Trophoblast cell (in vitro differentiated cells and primary cell): ENCODE data around the gene RPN2.

Experiments
- DNase-seq, 2 donors: peaks; one replicate each; pipeline ENCODE4 v3.0.0-alpha.2; 2016
- H2AFZ ChIP-seq: 2 replicates; pipeline ENCODE4 v1.6.1; 2013; ENCODE audit warnings: low read length, moderate library complexity, mild to moderate bottlenecking; ENCODE audit not compliant: insufficient read depth, poor library complexity
- H2AK5ac ChIP-seq: 2 replicates; pipeline ENCODE4 v1.6.1; 2013; ENCODE audit warnings: mild to moderate bottlenecking, low read length
- H2BK120ac ChIP-seq: 2 replicates; pipeline ENCODE4 v1.6.1; 2013; ENCODE audit warnings: low read length, mild to moderate bottlenecking, moderate library complexity; ENCODE audit not compliant: insufficient read depth, poor library complexity
- H2BK12ac ChIP-seq: 2 replicates; pipeline ENCODE4 v1.6.1; 2013; ENCODE audit warnings: mild to moderate bottlenecking, low read length, moderate library complexity
- H2BK5ac ChIP-seq: 2 replicates; pipeline ENCODE4 v1.6.1; 2013; ENCODE audit warnings: low read length, low read depth, moderate library complexity, mild to moderate bottlenecking; ENCODE audit not compliant: poor library complexity
- H3K14ac ChIP-seq: 2 replicates; pipeline ENCODE4 v1.6.1; 2013; ENCODE audit warnings: mild to moderate bottlenecking, low read length
- H3K18ac ChIP-seq: 2 replicates; pipeline ENCODE4 v1.6.1; 2013; ENCODE audit warnings: mild to moderate bottlenecking, low read length
- H3K23ac ChIP-seq: 2 replicates; pipeline ENCODE4 v1.6.1; 2013; ENCODE audit warnings: low read length
- H3K27ac ChIP-seq: 2 replicates; pipeline ENCODE4 v1.5.1; 2013; ENCODE audit warnings: low read depth, mild to moderate bottlenecking, inconsistent platforms, low read length, moderate library complexity
- H3K27me3 ChIP-seq: 2 replicates; pipeline ENCODE4 v1.6.1; 2013; ENCODE audit warnings: inconsistent platforms, mild to moderate bottlenecking, low read length, moderate library complexity; ENCODE audit not compliant: insufficient read depth
- H3K36me3 ChIP-seq, 2 experiments: 1 replicate in 1 of 2; 2 replicates in 1 of 2; pipeline ENCODE4 v1.6.1; 2013; ENCODE audit warnings: low read length in 2 of 2, mild to moderate bottlenecking in 2 of 2, moderate library complexity in 1 of 2; ENCODE audit not compliant: insufficient read depth in 2 of 2, control insufficient read depth in 1 of 2
- H3K4ac ChIP-seq: 2 replicates; pipeline ENCODE4 v1.6.1; 2013; ENCODE audit warnings: low read depth, mild to moderate bottlenecking, low read length, moderate library complexity
- H3K4me1 ChIP-seq, 2 experiments: 1 replicate in 1 of 2; 2 replicates in 1 of 2; pipeline ENCODE4 v1.6.1; 2013; ENCODE audit warnings: low read length in 2 of 2, mild to moderate bottlenecking in 2 of 2, moderate library complexity in 1 of 2; ENCODE audit not compliant: insufficient read depth in 2 of 2, control insufficient read depth in 1 of 2
- H3K4me2 ChIP-seq: 2 replicates; pipeline ENCODE4 v1.6.1; 2013; ENCODE audit warnings: inconsistent platforms, mild to moderate bottlenecking, low read length, moderate library complexity
- H3K4me3 ChIP-seq: 2 replicates; pipeline ENCODE4 v1.5.1; 2013; ENCODE audit warnings: mild to moderate bottlenecking, low read depth, low read length, inconsistent platforms
- H3K79me1 ChIP-seq: one replicate; pipeline ENCODE4 v1.6.1; 2013; ENCODE audit warnings: low read length
- H3K79me2 ChIP-seq: 2 replicates; pipeline ENCODE4 v1.6.1; 2013; ENCODE audit warnings: low read length, mild to moderate bottlenecking; ENCODE audit not compliant: control insufficient read depth, insufficient read depth, poor library complexity
- H3K9ac ChIP-seq: 2 replicates; pipeline ENCODE4 v1.6.1; 2013; ENCODE audit warnings: mild to moderate bottlenecking, low read length
- H3K9me3 ChIP-seq: 2 replicates; pipeline ENCODE4 v1.6.1; 2013; ENCODE audit warnings: low read depth, mild to moderate bottlenecking, control low read depth, inconsistent platforms, low read length; ENCODE audit not compliant: insufficient read depth
- H4K12ac ChIP-seq: 2 replicates; pipeline ENCODE4 v1.6.1; 2013; ENCODE audit warnings: low read depth, mild to moderate bottlenecking, low read length, moderate library complexity
- H4K8ac ChIP-seq: 2 replicates; pipeline ENCODE4 v1.6.1; 2013; ENCODE audit warnings: low read depth, mild to moderate bottlenecking, low read length, moderate library complexity
- H4K91ac ChIP-seq: one replicate; pipeline ENCODE4 v1.6.1; 2013; ENCODE audit warnings: low read depth, mild to moderate bottlenecking, low read length, moderate library complexity
- WGBS: extraction: QIAGEN DNeasy Blood & Tissue Kit; methylation state at CpG from one replicate; pipeline ENCODE4 v1.1.7; 2013; ENCODE audit warnings: missing lambda C conversion rate; ENCODE audit not compliant: insufficient read length, insufficient coverage; ENCODE audit errors: extremely low coverage; 5-methylcytosine and 5-hydroxymethylcytosine counted together

The RPN2 gene

GRCh38 chr20:37205794-37206193 is 26.7 kb downstream of the RPN2 start:
- Histone ChIP-seq H3K23ac (no peak overlapping the region), H3K14ac (no peak overlapping the region), H3K79me1 (peaks cover 3% of the 10 kb centered on the region), H3K36me3 (peaks cover 41 to 59% of the 10 kb centered on the region in 2 experiments), H3K4me3 (no peak overlapping the region), H3K4me1 (no peaks in the 10 kb centered on the region), H2BK5ac (no peak overlapping the region), H3K4ac (no peak overlapping the region), H4K12ac (no peak overlapping the region), H2AK5ac (no peak overlapping the region), H3K4me2 (no peak overlapping the region), H4K91ac (no peak overlapping the region), H4K8ac (no peak overlapping the region), H3K27me3 (no peaks in the 10 kb centered on the region), H3K9me3 (no peaks in the 10 kb centered on the region), H3K9ac (no peak overlapping the region), H3K79me2 (no peaks in the 10 kb centered on the region), H2BK12ac (no peak overlapping the region), H3K27ac (no peak overlapping the region), H2AFZ (no peak overlapping the region), H2BK120ac (no peak overlapping the region), H3K18ac (no peak overlapping the region)
- no CpG with 5 or more reads among the region's 2 CpGs for WGBS
- no peak for DNase-seq

- H2AK5ac ChIP-seq, result no peak overlapping the region
- no peaks in the 10 kb centered on the region for H3K79me2 ChIP-seq
- H3K27me3 ChIP-seq, result no peaks in the 10 kb centered on the region
- no peak overlapping the region for H3K4ac ChIP-seq
- no peak overlapping the region for H2BK120ac ChIP-seq
- H2BK12ac ChIP-seq, result no peak overlapping the region
- peaks cover 51 to 69% of the 10 kb centered on the region in 2 experiments for H3K36me3 ChIP-seq
- no peak overlapping the region for H3K4me3 ChIP-seq
- H2AFZ ChIP-seq, result no peak overlapping the region
- H3K27ac ChIP-seq, result no peak overlapping the region
- no peak for DNase-seq
- H2BK5ac ChIP-seq, result no peak overlapping the region
- no peak overlapping the region for H3K4me2 ChIP-seq
- no peak overlapping the region for H3K14ac ChIP-seq
- no peak overlapping the region for H4K8ac ChIP-seq
- H3K79me1 ChIP-seq, result peaks cover 3% of the 10 kb centered on the region
- no peak overlapping the region for H3K9ac ChIP-seq
- no CpG with 5 or more reads among the region's 11 CpGs for WGBS
- no peak overlapping the region for H4K12ac ChIP-seq
- no peaks in the 10 kb centered on the region for H3K9me3 ChIP-seq
- H4K91ac ChIP-seq, result no peak overlapping the region
- no peaks in the 10 kb centered on the region for H3K4me1 ChIP-seq
- H3K18ac ChIP-seq, result no peak overlapping the region
- no peak overlapping the region for H3K23ac ChIP-seq
Observed at GRCh38 chr20:37207171-37207570, 28.0 kb downstream of the RPN2 start.

DNA sequence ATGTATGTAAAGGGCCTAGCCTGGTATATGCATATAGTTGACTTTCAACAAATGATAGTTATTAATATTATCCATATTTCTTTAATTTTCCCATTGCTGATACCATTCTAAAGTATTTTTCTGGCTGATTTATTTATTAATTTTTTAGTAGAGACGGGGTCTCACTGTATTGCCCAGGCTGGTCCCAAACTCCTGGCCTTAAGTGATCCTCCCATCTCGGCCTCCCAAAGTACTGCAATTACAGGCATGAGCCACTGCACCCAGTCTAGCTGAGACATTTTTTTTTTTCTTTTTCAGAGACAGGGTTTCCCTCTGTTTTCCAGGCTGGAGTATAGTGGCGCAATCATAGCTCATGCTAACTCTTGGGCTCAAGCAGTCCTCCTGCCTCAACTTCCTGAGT is 30.1 kb downstream of the RPN2 start:
- no peak overlapping the region for H4K8ac ChIP-seq
- H3K9ac ChIP-seq, result no peak overlapping the region
- H4K91ac ChIP-seq, result no peak overlapping the region
- no peak overlapping the region for H2AFZ ChIP-seq
- H3K36me3 ChIP-seq, result peaks cover 46 to 66% of the 10 kb centered on the region in 2 experiments
- no peak overlapping the region for H2AK5ac ChIP-seq
- no peak overlapping the region for H3K4me3 ChIP-seq
- no peak overlapping the region for H4K12ac ChIP-seq
- no peak overlapping the region for H3K27ac ChIP-seq
- no peaks in the 10 kb centered on the region for H3K9me3 ChIP-seq
- H3K23ac ChIP-seq, result no peak overlapping the region
- no peak overlapping the region for H3K4me2 ChIP-seq
- DNase-seq, result no peak
- H2BK5ac ChIP-seq, result no peak overlapping the region
- no CpG with 5 or more reads among the region's 3 CpGs for WGBS
- H3K14ac ChIP-seq, result no peak overlapping the region
- H2BK120ac ChIP-seq, result no peak overlapping the region
- no peaks in the 10 kb centered on the region for H3K79me2 ChIP-seq
- no peaks in the 10 kb centered on the region for H3K4me1 ChIP-seq
- H3K27me3 ChIP-seq, result no peaks in the 10 kb centered on the region
- no peak overlapping the region for H3K18ac ChIP-seq
- no peak overlapping the region for H2BK12ac ChIP-seq
- H3K4ac ChIP-seq, result no peak overlapping the region
- no peaks in the 10 kb centered on the region for H3K79me1 ChIP-seq

DNA sequence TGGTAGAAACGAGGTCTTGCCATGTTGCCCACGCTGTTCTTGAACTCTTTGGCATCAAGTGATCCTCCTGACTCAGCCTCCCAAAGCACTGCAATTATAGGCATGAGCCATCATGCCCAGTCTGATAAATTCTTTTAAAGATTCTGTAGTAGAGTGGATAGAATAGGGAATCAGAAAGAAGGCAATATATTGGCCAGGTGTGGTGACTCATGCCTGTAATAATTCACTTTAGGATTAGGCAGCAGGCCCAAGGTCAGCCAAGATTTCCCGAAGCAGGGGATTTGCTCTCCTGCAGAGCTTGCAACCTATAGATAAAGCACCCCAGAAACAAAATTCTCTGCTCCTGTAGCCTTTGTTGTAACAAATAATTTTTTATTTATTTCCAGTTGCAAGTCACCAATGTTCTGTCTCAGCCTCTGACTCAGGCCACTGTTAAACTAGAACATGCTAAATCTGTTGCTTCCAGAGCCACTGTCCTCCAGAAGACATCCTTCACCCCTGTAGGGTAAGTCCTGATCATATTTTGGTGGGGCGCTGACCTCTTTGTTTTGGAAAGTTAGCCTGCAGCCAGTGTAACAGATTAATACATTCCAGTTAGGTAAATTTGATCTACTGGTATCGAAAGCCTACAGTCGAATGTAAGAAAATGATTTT is 30.7 kb downstream of the RPN2 start:
- no peak overlapping the region for H4K8ac ChIP-seq
- H3K4me2 ChIP-seq, result no peak overlapping the region
- H3K27me3 ChIP-seq, result no peaks in the 10 kb centered on the region
- peaks cover 42 to 63% of the 10 kb centered on the region in 2 experiments for H3K36me3 ChIP-seq
- no peak overlapping the region for H2BK5ac ChIP-seq
- H3K14ac ChIP-seq, result no peak overlapping the region
- H3K23ac ChIP-seq, result no peak overlapping the region
- no peak overlapping the region for H3K18ac ChIP-seq
- H2AK5ac ChIP-seq, result no peak overlapping the region
- no peak for DNase-seq
- H3K9me3 ChIP-seq, result no peaks in the 10 kb centered on the region
- H2AFZ ChIP-seq, result no peak overlapping the region
- no peak overlapping the region for H4K12ac ChIP-seq
- H3K4me1 ChIP-seq, result no peaks in the 10 kb centered on the region
- H3K4ac ChIP-seq, result no peak overlapping the region
- H3K4me3 ChIP-seq, result no peak overlapping the region
- no peak overlapping the region for H2BK12ac ChIP-seq
- H3K27ac ChIP-seq, result no peak overlapping the region
- no CpG with 5 or more reads among the region's 6 CpGs for WGBS
- H4K91ac ChIP-seq, result no peak overlapping the region
- H2BK120ac ChIP-seq, result no peak overlapping the region
- H3K79me2 ChIP-seq, result no peaks in the 10 kb centered on the region
- H3K9ac ChIP-seq, result no peak overlapping the region
- no peaks in the 10 kb centered on the region for H3K79me1 ChIP-seq
